ENCODE measurements around the gene RNU7-1. TPM values are rescaled to one million over a fixed set of nuclear protein-coding genes. Genes with fewer than 3 reads are reported as not detected.

The RNU7-1 gene
- total and polyA plus RNA-seq, 3 donors from 2014 or later: not detected

GRCh38 chr12:6928022-6928702 is 15.5 kb upstream of the RNU7-1 start:
- H3K4me1 ChIP-seq: peaks cover 45% of the 10 kb centered on the region
- no peaks in the 10 kb centered on the region for H3K36me3 ChIP-seq (ENCODE audit: low read depth, missing control alignments)
- H3K9me3 ChIP-seq: no peaks in the 10 kb centered on the region
- peak overlapping the region; percentile 86 to 98 for H3K27ac ChIP-seq
- intact Hi-C loops (cut with DNase I; ENCODE audit: low total_unique reads): no loop called here
- H3K27me3 ChIP-seq: no peaks in the 10 kb centered on the region
- TF ChIP-seq CTCF (IDR thresholded peaks at IDR 0.05): no peak
- no peak for TF ChIP-seq POLR2A (IDR thresholded peaks at IDR 0.05)
- H3K4me3 ChIP-seq: peak overlapping the region; percentile 70 to 87
- 1% methylated on average over 23 to 56 of the region's 79 CpGs for WGBS, 2 donors
- DNase-seq: no peak

GRCh38 chr12:6928703-6929407 is 14.8 kb upstream of the RNU7-1 start:
- H3K27me3 ChIP-seq: no peaks in the 10 kb centered on the region
- DNase-seq: no peak
- peak overlapping the region; percentile 70 to 87 for H3K4me3 ChIP-seq
- H3K27ac ChIP-seq: peak overlapping the region; percentile 86 to 98
- H3K36me3 ChIP-seq (ENCODE audit: low read depth, missing control alignments): no peaks in the 10 kb centered on the region
- no peaks in the 10 kb centered on the region for H3K9me3 ChIP-seq
- TF ChIP-seq CTCF (IDR thresholded peaks at IDR 0.05): no peak
- TF ChIP-seq POLR2A (IDR thresholded peaks at IDR 0.05): no peak
- intact Hi-C loops (cut with DNase I; ENCODE audit: low total_unique reads): no loop called here
- WGBS, 2 donors: 2 to 3% methylated on average over 19 of the region's 19 CpGs
- peaks cover 47% of the 10 kb centered on the region for H3K4me1 ChIP-seq

- WGBS, 2 donors: 25 to 30% methylated on average over 6 to 7 of the region's 7 CpGs
- no peak for DNase-seq
- intact Hi-C loops (cut with DNase I; ENCODE audit: low total_unique reads): no loop called here
- TF ChIP-seq CTCF (IDR thresholded peaks at IDR 0.05): no peak
- TF ChIP-seq POLR2A (IDR thresholded peaks at IDR 0.05): no peak
- H3K4me1 ChIP-seq: peaks cover 41% of the 10 kb centered on the region
- no peaks in the 10 kb centered on the region for H3K9me3 ChIP-seq
- H3K4me3 ChIP-seq: peak overlapping the region; percentile 70 to 87
- H3K36me3 ChIP-seq (ENCODE audit: low read depth, missing control alignments): no peaks in the 10 kb centered on the region
- no peaks in the 10 kb centered on the region for H3K27me3 ChIP-seq
- peak overlapping the region; percentile 86 to 98 for H3K27ac ChIP-seq
These were observed 13.9 kb upstream of the RNU7-1 start for GRCh38 chr12:6929466-6930452.

GRCh38 chr12:6932766-6933165 is 10.8 kb upstream of the RNU7-1 start:
- WGBS, 2 donors: 71 to 89% methylated on average over 1 of the region's 1 CpG
- Histone ChIP-seq H3K9me3 (no peaks in the 10 kb centered on the region), H3K27ac (no peak overlapping the region), H3K4me3 (no peak overlapping the region), H3K4me1 (peaks cover 37% of the 10 kb centered on the region), H3K36me3 (ENCODE audit: low read depth, missing control alignments) (no peaks in the 10 kb centered on the region), H3K27me3 (no peaks in the 10 kb centered on the region)
- no peak for DNase-seq
- intact Hi-C loops (cut with DNase I; ENCODE audit: low total_unique reads): no loop called here
- TF ChIP-seq CTCF (IDR thresholded peaks at IDR 0.05) (no peak), POLR2A (IDR thresholded peaks at IDR 0.05) (no peak)
